ENCODE data around the gene ANK2.
"Not testable (repeated sequence)": the region's sequence is repeated elsewhere in the genome, so short reads cannot be mapped to it uniquely, and the experiment has no call there.

Gene ANK2

DNA sequence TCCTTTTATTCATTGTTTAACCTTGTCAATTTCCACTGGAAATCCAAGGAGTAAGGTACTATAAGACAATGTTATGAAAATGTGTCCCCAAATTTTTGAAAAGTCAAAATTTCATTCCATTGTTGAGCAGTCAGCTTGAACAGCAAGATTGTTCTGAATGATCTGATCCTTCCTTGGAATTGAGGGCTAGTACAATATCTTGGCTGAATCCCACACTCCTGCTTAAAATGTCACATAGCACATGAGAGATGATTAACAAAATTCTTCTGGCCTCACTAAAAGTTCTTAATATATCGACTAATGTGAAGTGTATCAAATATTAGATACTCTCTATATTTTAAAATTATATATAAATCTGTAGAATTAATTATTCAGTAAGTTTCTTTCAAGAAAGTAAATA, 104.8 kb downstream of the ANK2 start:
- no peak for DNase-seq

- no peak for DNase-seq
Observed at GRCh38 chr4:113157086-113157857, 107.8 kb downstream of the ANK2 start.

DNA sequence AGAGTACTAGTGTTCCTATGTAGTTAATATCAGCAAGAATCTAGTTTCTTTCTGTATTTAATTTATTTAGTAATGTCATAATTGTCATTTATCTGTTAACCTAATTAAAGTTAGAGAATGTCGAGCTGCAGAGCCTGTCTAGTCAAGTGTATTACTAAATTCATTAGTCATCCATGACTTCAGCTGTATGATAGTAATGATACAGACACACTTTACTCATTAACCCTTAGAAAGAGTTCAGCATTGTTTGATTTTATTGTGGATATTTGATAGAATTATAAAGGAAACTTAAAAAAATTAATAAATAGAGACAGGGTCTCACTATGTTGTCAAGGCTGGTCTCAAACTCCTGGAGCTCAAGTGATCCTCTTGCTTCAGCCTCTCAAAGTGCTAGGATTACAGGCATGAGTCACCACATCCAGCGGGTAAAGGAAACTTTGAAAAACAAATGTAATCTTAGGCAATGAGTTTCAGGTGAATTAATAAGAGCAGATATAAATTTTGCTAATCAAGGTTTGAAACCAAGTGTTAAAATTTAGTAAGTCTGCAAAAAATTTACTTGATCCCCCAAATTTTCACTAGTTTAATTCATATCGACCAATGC, 110.6 kb downstream of the ANK2 start:
- no peak for DNase-seq

GRCh38 chr4:113160548-113160947, 111.1 kb downstream of the ANK2 start:
- no peak for DNase-seq

DNA sequence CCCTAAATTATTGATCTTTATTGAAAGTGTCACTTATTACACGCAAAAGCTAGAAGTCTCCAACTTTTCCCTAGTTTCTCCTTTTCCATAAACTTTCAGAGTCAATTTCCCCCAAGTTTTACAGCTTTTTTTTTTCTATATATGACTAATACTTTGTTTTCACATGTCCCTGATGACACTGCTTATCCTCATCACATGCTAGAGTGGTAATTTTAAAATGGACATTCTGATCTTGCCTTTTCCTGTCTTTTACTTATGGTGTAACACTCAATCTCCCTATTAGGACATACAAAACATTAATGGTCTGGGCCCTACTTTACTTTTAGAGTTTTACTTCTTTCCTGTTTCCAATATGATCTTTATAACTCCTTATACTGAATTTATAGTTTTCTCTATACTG, 112.6 kb downstream of the ANK2 start:
- no peak for DNase-seq

DNA sequence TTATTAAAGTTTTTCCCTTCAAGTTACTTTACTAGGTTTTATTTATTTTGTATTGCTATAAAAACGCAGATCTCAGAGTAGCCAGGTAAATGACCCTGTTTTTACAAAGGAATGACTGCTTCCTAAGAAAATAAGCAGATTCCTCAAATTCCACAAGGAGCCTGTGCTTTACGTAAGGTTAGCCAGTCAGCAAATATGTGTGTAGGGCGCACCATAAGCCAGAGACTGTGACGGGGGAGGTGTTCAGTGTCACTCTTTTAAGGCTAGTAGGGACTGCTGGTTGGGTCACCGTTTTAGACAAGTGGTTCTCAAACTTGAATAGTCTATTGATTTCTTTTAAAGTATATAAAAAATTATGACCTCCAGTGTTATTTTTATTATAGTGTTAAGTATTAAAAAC, 119.9 kb downstream of the ANK2 start:
- DNase-seq = no peak

DNA sequence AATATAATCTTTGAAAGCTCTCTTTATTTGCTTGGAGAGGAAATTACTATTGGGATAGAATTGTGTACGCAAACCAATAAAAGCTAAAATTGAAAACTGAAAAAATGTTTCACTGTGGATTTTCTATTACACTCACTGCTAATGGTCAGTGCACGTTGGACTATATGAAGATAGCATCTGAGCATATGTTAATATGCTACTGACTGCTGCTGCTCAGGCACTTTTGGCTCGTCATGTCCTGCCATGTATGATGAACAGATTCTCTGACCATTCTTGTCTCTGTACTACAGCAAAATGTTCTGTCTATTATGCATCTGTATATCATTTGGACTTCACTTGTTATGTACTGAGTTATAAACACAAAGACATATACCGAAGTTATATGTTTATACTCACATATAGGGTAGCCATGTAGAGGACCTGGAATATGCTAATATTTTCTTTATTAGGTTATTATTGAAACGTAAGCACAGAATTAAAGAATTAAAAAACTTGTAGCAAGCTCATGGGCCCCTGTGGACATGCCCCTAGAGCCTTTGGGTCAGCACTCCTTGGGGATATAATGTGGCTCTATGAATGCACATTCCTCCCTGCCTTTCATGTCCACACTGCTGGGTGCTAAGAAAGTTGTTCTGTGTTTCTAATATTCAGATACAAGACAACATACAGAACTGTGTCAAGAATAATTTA, 120.8 kb downstream of the ANK2 start:
- no peak for DNase-seq

DNA sequence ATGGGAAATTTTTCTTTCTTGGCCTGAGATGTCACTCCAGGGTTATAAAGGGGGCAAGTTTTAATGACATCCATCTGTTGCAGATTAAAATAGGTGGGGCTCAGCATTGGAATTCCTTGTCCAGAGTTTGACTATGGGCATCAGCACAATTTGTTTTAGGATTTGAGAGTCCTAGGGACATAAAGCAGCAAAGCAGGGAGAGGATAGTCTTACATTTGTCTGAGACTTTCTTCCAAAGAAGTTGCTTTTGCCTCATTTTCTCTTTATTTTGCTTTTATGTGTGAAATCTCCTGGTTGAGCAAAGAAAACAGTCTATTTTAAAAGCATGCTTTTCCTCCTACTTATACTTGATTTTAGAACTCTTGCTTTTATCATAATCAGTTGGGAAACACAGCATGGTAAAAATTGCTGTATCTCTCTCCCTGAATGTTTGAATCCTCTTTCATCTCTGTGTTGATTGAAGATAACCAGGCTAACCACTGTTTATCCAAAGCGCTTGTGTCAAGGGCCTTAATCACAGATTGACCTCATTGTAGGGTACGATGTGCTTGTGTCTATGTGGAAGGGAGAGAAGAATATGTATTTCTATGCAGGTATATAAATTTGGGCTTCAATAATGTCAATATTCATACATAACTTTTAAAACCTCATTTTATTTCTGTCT, 121.5 kb downstream of the ANK2 start:
- no peak for DNase-seq

DNA sequence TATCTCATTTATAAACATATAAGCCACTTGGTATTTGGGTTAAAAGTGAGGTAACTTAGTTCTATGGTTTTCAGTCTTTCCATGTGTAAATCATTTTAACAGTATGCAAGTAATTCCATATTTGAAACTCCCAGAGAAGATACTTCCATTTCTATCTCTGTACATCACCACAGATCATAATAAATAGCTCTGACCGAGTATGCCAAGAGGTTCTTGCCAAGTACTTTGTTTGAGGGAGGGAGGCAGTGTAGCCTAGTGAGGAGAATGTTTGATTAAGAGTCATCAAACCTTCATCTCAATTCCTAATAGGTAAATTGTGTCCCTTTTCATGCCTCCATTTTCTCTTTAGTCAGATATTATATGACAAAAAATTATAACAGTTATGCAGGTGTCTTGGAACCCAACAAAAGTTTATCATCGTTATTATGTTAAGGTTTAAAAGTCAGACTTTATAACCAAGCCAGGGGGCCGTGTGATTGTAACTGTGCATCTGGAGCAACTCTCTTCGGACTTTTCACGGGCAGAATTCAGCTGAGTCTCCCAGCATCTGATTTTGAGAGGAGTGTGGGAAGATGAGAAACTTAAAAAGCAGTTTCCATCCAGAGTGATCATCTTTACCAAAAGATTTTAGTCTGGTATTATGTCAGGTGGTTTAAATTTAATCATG, 123.8 kb downstream of the ANK2 start:
- DNase-seq = no peak

DNA sequence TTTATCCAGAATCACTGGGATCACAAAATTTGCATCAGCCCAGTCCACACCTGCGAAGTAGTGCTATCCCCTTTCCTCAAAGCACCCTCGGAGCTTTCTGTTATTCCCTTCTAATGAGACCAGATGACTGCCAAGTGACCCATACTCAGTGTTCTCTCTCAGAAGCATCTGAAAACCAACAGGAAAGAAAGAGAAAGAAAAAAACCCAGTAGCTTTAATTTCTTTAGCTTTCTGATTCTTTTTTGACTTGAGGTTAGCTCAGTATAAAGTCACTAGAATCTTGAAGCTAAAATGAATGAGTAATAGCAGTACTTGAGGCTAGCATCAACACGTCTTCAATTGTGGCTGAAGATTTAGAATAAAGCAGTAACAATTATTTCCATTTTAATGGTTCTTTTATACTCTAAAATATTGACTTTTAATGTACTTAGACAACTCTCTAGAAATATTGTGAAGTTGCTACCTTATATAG, 124.4 kb downstream of the ANK2 start:
- DNase-seq = no peak

DNA sequence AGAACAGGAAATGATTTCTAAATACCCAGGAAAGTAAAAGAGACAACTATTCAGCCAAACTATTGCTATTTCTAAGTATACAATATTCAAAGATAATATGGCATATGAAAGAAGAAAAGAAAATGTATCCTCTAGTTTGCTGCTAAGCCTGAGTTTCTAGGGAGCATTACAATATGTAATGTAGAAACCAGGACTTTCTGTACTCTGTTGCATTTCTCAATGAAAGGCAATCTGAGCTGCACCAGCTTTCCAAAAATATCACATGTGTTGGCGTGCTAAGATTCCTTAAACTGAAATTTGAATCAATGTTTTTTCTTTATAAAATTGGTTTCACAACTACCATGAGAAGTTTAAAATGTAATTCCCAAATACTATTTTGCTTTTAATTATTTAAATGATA, 129.6 kb downstream of the ANK2 start:
- no peak for DNase-seq

- no peak for DNase-seq
Observed at GRCh38 chr4:113179996-113180395, 130.5 kb downstream of the ANK2 start.

GRCh38 chr4:113181289-113182007, 132.0 kb downstream of the ANK2 start:
- DNase-seq = no peak

GRCh38 chr4:113183032-113183605, 133.7 kb downstream of the ANK2 start:
- DNase-seq = no peak

- DNase-seq = not testable (repeated sequence)
Observed at GRCh38 chr4:113186220-113186619, 136.8 kb downstream of the ANK2 start.

DNA sequence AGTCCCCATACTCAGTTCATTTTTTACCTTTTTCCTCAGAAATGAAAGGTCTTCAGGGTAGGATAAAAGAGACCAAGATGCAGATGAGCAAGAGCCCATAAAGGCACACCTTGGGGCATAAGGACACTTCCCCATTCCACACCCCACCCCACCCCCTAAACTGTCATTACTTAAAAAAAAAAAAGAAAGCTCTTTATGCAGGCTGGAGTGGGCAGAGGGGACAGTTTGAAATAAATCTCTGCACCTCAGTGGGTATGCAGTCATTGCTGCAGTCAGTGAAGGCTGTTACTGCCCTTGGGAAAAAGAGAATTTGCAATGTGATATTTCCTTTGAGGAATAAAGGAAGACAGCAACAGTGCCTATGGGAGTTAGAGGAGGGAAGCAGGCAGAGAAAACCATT, 137.5 kb downstream of the ANK2 start:
- DNase-seq = no peak

DNA sequence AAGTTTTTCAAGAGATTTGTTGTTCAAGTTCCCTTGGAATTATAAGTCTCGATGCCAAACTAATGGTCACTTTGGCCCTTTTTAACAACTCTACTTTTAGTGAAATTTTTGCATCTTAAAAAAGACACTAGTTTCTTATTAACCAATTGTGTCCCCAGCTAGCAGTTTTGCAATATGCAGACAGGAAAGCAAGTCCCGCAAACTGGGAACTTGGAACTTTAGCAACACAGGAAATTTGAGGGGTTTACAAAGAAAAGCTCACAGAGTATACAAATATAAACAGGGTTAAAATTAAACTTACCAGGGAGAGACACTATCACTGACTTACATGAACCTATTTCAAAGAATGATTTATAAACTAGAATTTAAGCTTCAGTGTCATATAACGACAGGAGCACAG, 137.9 kb downstream of the ANK2 start:
- DNase-seq = no peak

DNA sequence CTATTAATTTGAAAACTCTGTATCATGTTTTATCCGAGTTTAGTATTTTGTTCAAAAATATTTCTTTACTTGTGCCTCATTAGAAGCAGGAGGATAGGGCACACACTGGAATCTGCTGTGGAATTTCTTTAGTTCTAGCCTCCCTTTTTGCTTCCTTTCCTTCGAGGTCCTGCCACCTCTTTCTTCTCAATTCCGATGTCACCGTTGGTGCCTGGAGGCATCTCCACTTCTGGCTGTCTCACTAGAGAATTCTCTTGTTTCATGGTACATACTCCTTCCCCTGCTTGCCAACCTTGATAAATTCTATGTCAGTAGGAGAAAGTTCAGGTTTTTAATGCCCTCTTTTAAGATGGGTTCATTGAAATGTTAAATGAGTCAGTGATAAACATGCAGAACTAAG, 140.1 kb downstream of the ANK2 start:
- DNase-seq = no peak

GRCh38 chr4:113209153-113209552, 159.7 kb downstream of the ANK2 start:
- no peak for DNase-seq

DNA sequence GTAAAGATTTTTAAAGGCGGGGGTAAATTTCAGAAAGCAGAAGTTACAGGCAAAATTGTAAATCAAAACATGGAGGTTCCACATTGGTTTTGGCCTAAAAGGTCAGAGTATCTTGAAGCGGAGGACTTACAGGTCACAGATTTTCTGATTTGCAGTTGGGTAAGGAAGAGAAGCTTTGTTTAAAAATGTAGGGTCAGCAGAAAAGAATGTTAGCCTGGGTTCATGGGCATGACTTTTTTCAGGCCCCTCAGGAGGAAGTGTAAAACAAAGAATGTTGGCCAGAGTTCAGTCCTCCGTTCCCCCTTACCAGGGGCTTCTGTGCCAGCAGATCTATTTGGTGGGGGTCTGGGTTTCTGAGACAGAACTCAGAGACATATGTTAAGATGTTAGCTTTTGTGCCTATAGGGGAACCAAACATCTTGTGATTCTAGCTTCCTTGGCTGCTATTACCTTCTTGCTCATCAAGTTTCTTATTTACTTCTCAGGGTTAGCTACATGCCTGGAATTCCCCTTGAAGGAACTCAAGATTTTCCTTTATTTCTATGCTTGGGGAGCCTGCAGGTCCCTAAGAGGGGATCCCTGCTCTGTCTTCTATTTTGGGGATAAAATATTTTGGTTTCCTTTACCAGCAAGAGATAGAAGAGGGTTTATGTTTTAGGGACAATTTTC, 160.3 kb downstream of the ANK2 start:
- DNase-seq = no peak

- DNase-seq = no peak
Observed at GRCh38 chr4:113212613-113213012, 163.2 kb downstream of the ANK2 start.
